HepG2 (cell line): ENCODE results near the gene ZNF428. TPM values are rescaled to one million over a fixed set of nuclear protein-coding genes. Genes with fewer than 3 reads are reported as not detected.

Source experiments
- EHMT2 ChIP-seq: fragments of 200-600 bp; sonication (generic); IDR thresholded peaks from 2 replicates; pipeline ENCODE4 v1.7.0; 2017; ENCODE audit warnings: antibody characterized with exemption, low read depth, low read length, borderline replicate concordance
- GPN1 ChIP-seq: sonication (generic); formaldehyde crosslinking; IDR thresholded peaks from 2 replicates; pipeline ENCODE4 v1.5.1; 2020; ENCODE audit warnings: missing genetic modification reagents, borderline replicate concordance
- HIVEP1 ChIP-seq: sonication (generic); formaldehyde crosslinking; IDR thresholded peaks from 2 replicates; pipeline ENCODE4 v1.4.0; 2020; ENCODE audit warnings: mild to moderate bottlenecking, missing genetic modification reagents
- PHF20 ChIP-seq: sonication (generic); formaldehyde crosslinking; IDR thresholded peaks from 2 replicates; pipeline ENCODE4 v1.5.0; 2020; ENCODE audit warnings: mild to moderate bottlenecking, missing genetic modification reagents
- POGZ ChIP-seq: sonication (generic); formaldehyde crosslinking; IDR thresholded peaks from 2 replicates; pipeline ENCODE4 v1.4.0; 2020; ENCODE audit warnings: mild to moderate bottlenecking, missing genetic modification reagents
- PRMT3 ChIP-seq: sonication (generic); formaldehyde crosslinking; IDR thresholded peaks from 2 replicates; pipeline ENCODE4 v1.8.1; 2022; ENCODE audit warnings: low read depth, mild to moderate bottlenecking, moderate library complexity, missing genetic modification reagents, borderline replicate concordance
- RXRB ChIP-seq: IDR thresholded peaks from 2 replicates; pipeline ENCODE4 v1.6.1; 2016; ENCODE audit warnings: borderline replicate concordance, missing genetic modification reagents, missing compliant biosample characterization
- STAT5B ChIP-seq: sonication (generic); formaldehyde crosslinking; IDR thresholded peaks from 2 replicates; pipeline ENCODE4 v1.4.0; 2020; ENCODE audit warnings: missing genetic modification reagents
- ZBTB1 ChIP-seq: sonication (generic); formaldehyde crosslinking; IDR thresholded peaks from 2 replicates; pipeline ENCODE4 v1.4.0; 2020; ENCODE audit warnings: missing genetic modification reagents, borderline replicate concordance
- ZNF10 ChIP-seq: sonication (generic); formaldehyde crosslinking; IDR thresholded peaks from 2 replicates; pipeline ENCODE4 v1.4.0; 2020; ENCODE audit warnings: mild to moderate bottlenecking, low read depth, missing genetic modification reagents, borderline replicate concordance
- ZNF207 ChIP-seq: fragments of 450-650 bp; IDR thresholded peaks from 2 replicates; pipeline ENCODE4 v1.6.1; 2016; ENCODE audit warnings: antibody characterized with exemption, borderline replicate concordance
- ZNF367 ChIP-seq: sonication (generic); formaldehyde crosslinking; IDR thresholded peaks from 2 replicates; pipeline ENCODE4 v1.4.0; 2020; ENCODE audit warnings: missing genetic modification reagents, borderline replicate concordance
- ZNF383 ChIP-seq: sonication (generic); formaldehyde crosslinking; IDR thresholded peaks from 2 replicates; pipeline ENCODE4 v1.4.0; 2020; ENCODE audit warnings: missing genetic modification reagents, mild to moderate bottlenecking, borderline replicate concordance
- ZNF430 ChIP-seq: sonication (generic); formaldehyde crosslinking; IDR thresholded peaks from 2 replicates; pipeline ENCODE4 v1.9.0; 2021; ENCODE audit warnings: mild to moderate bottlenecking, missing genetic modification reagents
- ZNF446 ChIP-seq: sonication (generic); formaldehyde crosslinking; IDR thresholded peaks from 2 replicates; pipeline ENCODE4 v1.5.0; 2020; ENCODE audit warnings: mild to moderate bottlenecking, missing genetic modification reagents
- ZNF670 ChIP-seq: sonication (generic); formaldehyde crosslinking; IDR thresholded peaks from 2 replicates; pipeline ENCODE4 v1.8.0; 2022; ENCODE audit warnings: mild to moderate bottlenecking, missing genetic modification reagents, borderline replicate concordance
- ZNF7 ChIP-seq: IDR thresholded peaks from 2 replicates; pipeline ENCODE4 v1.6.1; 2016; ENCODE audit warnings: missing biosample characterization, missing genetic modification reagents
- polyA plus RNA-seq, 8 experiments: library from polyadenylated mRNA; depleted of rRNA in 3 of 8; stranded (reverse) in 7 of 8; unstranded in 1 of 8; fragments of >200 nt; fragmentation: Illumina TruSeq in 4 of 8; extraction: Trizol in 4 of 8; gene quantifications; 2 replicates each; pipeline versions ENCODE4 v1.2.1 to v1.2.3, GENCODE V29; 2011 to 2016; ENCODE audit warnings: low read depth in 4 of 8, missing spikeins in 1 of 8, mixed read lengths in 1 of 8; ENCODE audit not compliant: insufficient read depth in 1 of 8
- total RNA-seq, 5 experiments: library from RNA; depleted of rRNA; stranded (reverse); fragments of >200 nt; fragmentation: Illumina TruSeq; extraction: Trizol; gene quantifications; 2 replicates each; pipeline ENCODE4 v1.2.3, GENCODE V29; 2016; ENCODE audit warnings: low read depth in 1 of 5
- TF ChIP-seq, protein P1 (sequence below): sonication (generic); formaldehyde crosslinking; IDR thresholded peaks from 2 replicates; pipeline ENCODE4 v1.4.0; 2020; ENCODE audit warnings: low read depth, mild to moderate bottlenecking, missing genetic modification reagents
- TF ChIP-seq, protein P2 (sequence below): sonication (generic); formaldehyde crosslinking; IDR thresholded peaks from 2 replicates; pipeline ENCODE4 v1.5.1; 2020; ENCODE audit warnings: missing genetic modification reagents, mild to moderate bottlenecking, borderline replicate concordance
- TF ChIP-seq, protein P3 (sequence below): sonication (generic); formaldehyde crosslinking; IDR thresholded peaks from 2 replicates; pipeline ENCODE4 v1.9.0; 2021; ENCODE audit warnings: missing genetic modification reagents, mild to moderate bottlenecking, borderline replicate concordance
- TF ChIP-seq, protein P4 (sequence below): sonication (generic); formaldehyde crosslinking; conservative IDR thresholded peaks from 2 replicates; pipeline ENCODE4 v1.4.0; 2020; ENCODE audit warnings: mild to moderate bottlenecking, missing genetic modification reagents, moderate library complexity

The ZNF428 gene
- total and polyA plus RNA-seq, 2 of the 13 experiments (the other 11 are each of a cell fraction or from before 2014, with no cell fraction given) = 10.4 to 26.9 TPM

DNA sequence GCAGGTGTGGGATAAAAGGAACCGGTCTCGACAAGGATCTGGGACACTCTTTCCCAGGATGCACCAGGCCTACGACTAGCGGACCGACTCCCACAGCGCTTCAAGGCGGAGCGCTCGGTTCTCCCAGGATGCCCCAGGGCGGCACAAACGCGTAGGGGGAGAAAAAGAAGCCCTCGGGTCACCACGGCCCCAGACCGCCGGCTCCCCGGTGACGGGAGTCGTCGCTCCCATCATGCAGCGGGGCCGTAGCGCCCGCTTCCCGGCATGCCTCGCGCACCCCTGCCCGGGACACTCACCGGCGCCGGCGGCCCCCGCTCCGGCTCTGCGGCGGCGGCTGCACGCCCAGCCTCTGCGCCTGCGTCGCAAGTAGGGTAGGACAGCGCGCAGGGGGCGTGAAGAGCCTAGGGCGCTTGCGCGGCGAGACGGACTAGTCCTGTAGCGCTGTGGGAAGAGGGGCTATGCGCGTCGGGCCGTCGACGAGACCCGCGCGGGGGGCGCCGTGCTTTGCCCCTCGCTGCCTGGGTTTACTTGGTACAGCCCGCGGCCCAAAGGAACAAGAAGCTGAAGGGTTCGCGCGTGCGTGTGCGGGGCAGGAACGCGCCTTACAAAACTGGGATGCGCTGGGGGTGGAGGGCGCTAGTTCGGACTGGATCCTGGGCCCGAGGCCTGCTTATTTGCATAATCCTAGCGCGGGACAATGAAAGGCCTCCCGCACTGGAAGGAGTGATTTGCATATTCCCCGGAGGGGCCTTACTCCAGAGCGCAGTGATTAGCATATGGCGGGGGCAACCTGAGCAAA lies at the start of gene ZNF428 (continued):
- TF ChIP-seq ZNF367 (CRISPR knock-in tag) (no peak; the same call in 1 of the 2 replicates), RXRB (CRISPR knock-in tag) (no peak; the same call in 1 of the 2 replicates), HIVEP1 (CRISPR knock-in tag) (peak; percentile 45; the same call in 1 of the 2 replicates), ZNF10 (CRISPR knock-in tag) (0 out of 2 replicates have a peak, but pooled peaks have one; percentile 85), ZNF430 (CRISPR knock-in tag) (peak; percentile 76), ZNF383 (CRISPR knock-in tag) (0 out of 2 replicates have a peak, but pooled peaks have one; percentile 78), ZNF7 (no peak), STAT5B (CRISPR knock-in tag) (no peak), ZBTB1 (CRISPR knock-in tag) (no peak), GPN1 (CRISPR knock-in tag) (no peak), PRMT3 (CRISPR knock-in tag) (no peak), EHMT2 (no peak), ZNF446 (0 out of 2 replicates have a peak, but pooled peaks have one; percentile 68), POGZ (CRISPR knock-in tag) (peak; percentile 61; the same call in 1 of the 2 replicates), PHF20 (CRISPR knock-in tag) (peak; percentile 70), ZNF670 (peak; percentile 90; the same call in 1 of the 2 replicates), ZNF207 (no peak)
- TF ChIP-seq, protein P1, sequence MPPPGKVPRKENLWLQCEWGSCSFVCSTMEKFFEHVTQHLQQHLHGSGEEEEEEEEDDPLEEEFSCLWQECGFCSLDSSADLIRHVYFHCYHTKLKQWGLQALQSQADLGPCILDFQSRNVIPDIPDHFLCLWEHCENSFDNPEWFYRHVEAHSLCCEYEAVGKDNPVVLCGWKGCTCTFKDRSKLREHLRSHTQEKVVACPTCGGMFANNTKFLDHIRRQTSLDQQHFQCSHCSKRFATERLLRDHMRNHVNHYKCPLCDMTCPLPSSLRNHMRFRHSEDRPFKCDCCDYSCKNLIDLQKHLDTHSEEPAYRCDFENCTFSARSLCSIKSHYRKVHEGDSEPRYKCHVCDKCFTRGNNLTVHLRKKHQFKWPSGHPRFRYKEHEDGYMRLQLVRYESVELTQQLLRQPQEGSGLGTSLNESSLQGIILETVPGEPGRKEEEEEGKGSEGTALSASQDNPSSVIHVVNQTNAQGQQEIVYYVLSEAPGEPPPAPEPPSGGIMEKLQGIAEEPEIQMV (CRISPR knock-in tag) = peak; percentile 90; the same call in 1 of the 2 replicates
- TF ChIP-seq, protein P2, sequence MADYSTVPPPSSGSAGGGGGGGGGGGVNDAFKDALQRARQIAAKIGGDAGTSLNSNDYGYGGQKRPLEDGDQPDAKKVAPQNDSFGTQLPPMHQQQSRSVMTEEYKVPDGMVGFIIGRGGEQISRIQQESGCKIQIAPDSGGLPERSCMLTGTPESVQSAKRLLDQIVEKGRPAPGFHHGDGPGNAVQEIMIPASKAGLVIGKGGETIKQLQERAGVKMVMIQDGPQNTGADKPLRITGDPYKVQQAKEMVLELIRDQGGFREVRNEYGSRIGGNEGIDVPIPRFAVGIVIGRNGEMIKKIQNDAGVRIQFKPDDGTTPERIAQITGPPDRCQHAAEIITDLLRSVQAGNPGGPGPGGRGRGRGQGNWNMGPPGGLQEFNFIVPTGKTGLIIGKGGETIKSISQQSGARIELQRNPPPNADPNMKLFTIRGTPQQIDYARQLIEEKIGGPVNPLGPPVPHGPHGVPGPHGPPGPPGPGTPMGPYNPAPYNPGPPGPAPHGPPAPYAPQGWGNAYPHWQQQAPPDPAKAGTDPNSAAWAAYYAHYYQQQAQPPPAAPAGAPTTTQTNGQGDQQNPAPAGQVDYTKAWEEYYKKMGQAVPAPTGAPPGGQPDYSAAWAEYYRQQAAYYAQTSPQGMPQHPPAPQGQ = no peak
- TF ChIP-seq, protein P3, sequence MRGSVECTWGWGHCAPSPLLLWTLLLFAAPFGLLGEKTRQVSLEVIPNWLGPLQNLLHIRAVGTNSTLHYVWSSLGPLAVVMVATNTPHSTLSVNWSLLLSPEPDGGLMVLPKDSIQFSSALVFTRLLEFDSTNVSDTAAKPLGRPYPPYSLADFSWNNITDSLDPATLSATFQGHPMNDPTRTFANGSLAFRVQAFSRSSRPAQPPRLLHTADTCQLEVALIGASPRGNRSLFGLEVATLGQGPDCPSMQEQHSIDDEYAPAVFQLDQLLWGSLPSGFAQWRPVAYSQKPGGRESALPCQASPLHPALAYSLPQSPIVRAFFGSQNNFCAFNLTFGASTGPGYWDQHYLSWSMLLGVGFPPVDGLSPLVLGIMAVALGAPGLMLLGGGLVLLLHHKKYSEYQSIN (CRISPR knock-in tag) = no peak
- TF ChIP-seq, protein P4, sequence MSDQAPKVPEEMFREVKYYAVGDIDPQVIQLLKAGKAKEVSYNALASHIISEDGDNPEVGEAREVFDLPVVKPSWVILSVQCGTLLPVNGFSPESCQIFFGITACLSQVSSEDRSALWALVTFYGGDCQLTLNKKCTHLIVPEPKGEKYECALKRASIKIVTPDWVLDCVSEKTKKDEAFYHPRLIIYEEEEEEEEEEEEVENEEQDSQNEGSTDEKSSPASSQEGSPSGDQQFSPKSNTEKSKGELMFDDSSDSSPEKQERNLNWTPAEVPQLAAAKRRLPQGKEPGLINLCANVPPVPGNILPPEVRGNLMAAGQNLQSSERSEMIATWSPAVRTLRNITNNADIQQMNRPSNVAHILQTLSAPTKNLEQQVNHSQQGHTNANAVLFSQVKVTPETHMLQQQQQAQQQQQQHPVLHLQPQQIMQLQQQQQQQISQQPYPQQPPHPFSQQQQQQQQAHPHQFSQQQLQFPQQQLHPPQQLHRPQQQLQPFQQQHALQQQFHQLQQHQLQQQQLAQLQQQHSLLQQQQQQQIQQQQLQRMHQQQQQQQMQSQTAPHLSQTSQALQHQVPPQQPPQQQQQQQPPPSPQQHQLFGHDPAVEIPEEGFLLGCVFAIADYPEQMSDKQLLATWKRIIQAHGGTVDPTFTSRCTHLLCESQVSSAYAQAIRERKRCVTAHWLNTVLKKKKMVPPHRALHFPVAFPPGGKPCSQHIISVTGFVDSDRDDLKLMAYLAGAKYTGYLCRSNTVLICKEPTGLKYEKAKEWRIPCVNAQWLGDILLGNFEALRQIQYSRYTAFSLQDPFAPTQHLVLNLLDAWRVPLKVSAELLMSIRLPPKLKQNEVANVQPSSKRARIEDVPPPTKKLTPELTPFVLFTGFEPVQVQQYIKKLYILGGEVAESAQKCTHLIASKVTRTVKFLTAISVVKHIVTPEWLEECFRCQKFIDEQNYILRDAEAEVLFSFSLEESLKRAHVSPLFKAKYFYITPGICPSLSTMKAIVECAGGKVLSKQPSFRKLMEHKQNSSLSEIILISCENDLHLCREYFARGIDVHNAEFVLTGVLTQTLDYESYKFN (CRISPR knock-in tag) = peak; percentile 44
